Measurements from ENCODE around the gene DRG2.

- no peak for TF ChIP-seq TBP (optimal IDR thresholded peaks at IDR 0.05; ENCODE audit: low read depth, low read length)
- TF ChIP-seq SFPQ (IDR thresholded peaks at IDR 0.05; ENCODE audit: low read depth, low read length): no peak
- TF ChIP-seq UBTF (IDR thresholded peaks at IDR 0.05; ENCODE audit: borderline replicate concordance in 1 of 2, low read depth in 2 of 2, low read length in 2 of 2): no peak
- no peak for TF ChIP-seq ZBTB17 (CRISPR knock-in tag; IDR thresholded peaks at IDR 0.05)
- TF ChIP-seq THRA (IDR thresholded peaks at IDR 0.05): no peak
Observed at GRCh38 chr17:18102640-18103039, 14.9 kb downstream of the DRG2 start.
